ENCODE measurements around the gene ALS2.

ALS2 gene

DNA sequence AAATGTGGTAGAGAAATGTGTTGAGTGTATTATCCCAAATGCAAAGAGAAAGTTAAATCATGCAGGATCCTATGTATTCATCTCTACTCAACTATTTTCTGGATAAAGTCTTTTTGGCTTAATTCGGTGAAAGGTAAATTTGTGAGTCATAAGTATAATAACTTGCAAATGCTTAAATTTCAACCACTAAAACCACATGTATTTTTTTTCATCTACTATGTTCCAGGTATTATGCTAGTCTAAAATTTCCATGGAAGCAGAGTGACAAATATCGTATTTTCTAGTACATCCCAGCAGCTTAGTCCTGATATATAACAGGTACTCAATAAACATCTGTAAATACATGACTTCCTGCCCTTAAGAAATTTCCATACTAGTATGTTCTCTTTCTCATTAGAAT, 6.2 kb downstream of the ALS2 start:
- Histone ChIP-seq H3K23ac (ENCODE audit: low read length in 2 of 2) (no peak overlapping the region), H3K4me3 (ENCODE audit: insufficient read depth in 1 of 2, low read depth in 1 of 2, low read length in 2 of 2) (no peak overlapping the region), H3K14ac (ENCODE audit: low read length in 2 of 2) (no peak overlapping the region), H3K9ac (ENCODE audit: low read length) (no peak overlapping the region), H3K18ac (ENCODE audit: low read depth in 1 of 2, low read length in 2 of 2) (no peak overlapping the region), H3K36me3 (ENCODE audit: control insufficient read depth in 1 of 2, insufficient read depth in 2 of 2, low read depth in 1 of 2, low read length in 2 of 2) (peaks cover 0 to 3% of the 10 kb centered on the region in 2 experiments), H3K4ac (ENCODE audit: low read depth in 1 of 2, low read length in 2 of 2) (no peak overlapping the region), H2BK15ac (ENCODE audit: low read depth, poor library complexity, severe bottlenecking) (no peak overlapping the region), H2BK5ac (ENCODE audit: low read depth, low read length, poor library complexity, severe bottlenecking) (no peak overlapping the region), H3K27me3 (ENCODE audit: control insufficient read depth in 1 of 2, insufficient read depth in 1 of 2, low read length in 2 of 2) (no peaks in the 10 kb centered on the region), H2BK12ac (ENCODE audit: low read length in 2 of 2) (no peak overlapping the region), H2AK5ac (ENCODE audit: low read length, severe bottlenecking) (no peak overlapping the region), H3K4me1 (ENCODE audit: control insufficient read depth, insufficient read depth, low read depth, low read length) (peaks cover 2% of the 10 kb centered on the region), H3K27ac (ENCODE audit: low read length, poor library complexity, severe bottlenecking) (no peak overlapping the region), H2BK120ac (ENCODE audit: low read depth, low read length) (no peak overlapping the region), H3K9me3 (ENCODE audit: control insufficient read depth, low read length) (no peaks in the 10 kb centered on the region), H4K8ac (ENCODE audit: low read length) (no peak overlapping the region), H3K4me2 (ENCODE audit: low read length, poor library complexity, severe bottlenecking) (no peak overlapping the region), H4K91ac (ENCODE audit: low read length) (no peak overlapping the region), H3K79me1 (replicated peaks; ENCODE audit: low read length, poor library complexity, severe bottlenecking) (peaks cover 9% of the 10 kb centered on the region), H2AFZ (ENCODE audit: low read depth, low read length) (no peak overlapping the region)
- no peak for DNase-seq
- no CpG with 5 or more reads among the region's 2 CpGs for WGBS

DNA sequence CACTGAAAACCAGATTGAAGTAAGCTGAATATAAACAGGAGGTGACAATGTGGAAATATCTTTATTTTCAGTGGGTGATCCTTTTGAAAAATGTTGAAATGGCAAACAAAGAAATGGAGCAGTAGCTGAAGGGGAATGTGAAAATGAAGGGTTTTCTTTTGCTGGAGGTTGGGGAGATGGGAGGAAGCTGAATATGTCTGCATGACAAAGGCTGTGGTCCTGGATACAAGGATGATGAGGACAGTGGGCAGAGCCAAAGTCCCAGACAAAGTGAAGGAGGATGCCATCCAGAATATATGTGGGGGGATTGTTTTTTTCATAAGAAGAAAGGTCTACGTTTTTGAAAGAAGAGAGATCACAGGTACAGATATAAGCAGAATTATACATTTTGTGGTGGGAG, 6.7 kb downstream of the ALS2 start:
- DNase-seq: no peak
- no peak overlapping the region for H4K91ac ChIP-seq (ENCODE audit: low read length)
- 100% methylated on average over 1 of the region's 1 CpG for WGBS

DNA sequence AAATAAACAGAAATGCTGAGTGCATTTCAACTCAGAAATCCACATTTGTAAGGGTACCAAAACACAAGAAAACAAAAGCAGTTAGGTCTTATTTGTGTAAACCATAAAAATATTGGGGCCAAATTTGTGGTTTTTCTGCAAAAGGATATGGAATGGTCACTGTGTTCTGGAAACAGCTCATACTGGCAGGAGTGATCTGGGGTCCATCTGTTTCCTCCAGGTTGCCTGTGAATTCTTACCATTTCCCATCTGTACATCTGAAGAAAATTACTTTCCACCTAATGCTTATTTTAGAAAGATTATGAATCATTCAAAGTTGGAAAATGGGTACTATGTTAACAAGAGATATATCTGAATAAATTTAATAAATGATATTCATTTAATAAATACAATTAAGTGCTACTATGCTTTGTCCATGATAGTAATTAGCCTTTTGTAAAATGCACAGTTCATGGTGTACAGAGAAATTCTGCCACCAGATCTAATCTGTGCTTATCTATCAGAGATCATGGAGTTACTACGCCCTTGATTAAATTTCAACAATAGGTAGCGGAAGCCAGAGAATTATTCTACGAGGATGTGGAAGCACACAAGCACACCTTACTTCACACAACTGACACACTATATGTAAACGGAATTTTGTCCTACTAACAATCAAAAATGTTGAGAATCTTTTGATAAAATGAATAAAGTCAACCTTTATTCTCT, 10.9 kb downstream of the ALS2 start:
- H2BK5ac ChIP-seq (ENCODE audit: low read depth, low read length, poor library complexity, severe bottlenecking): no peak overlapping the region
- no peak overlapping the region for H3K23ac ChIP-seq (ENCODE audit: low read length in 2 of 2)
- H2AK5ac ChIP-seq (ENCODE audit: low read length, severe bottlenecking): no peak overlapping the region
- DNase-seq: no peak
- H3K18ac ChIP-seq (ENCODE audit: low read depth in 1 of 2, low read length in 2 of 2): no peak overlapping the region
- WGBS: 94% methylated on average over 3 of the region's 4 CpGs
- H3K4ac ChIP-seq (ENCODE audit: low read depth in 1 of 2, low read length in 2 of 2): no peak overlapping the region
- no peak overlapping the region for H4K8ac ChIP-seq (ENCODE audit: low read length)
- H3K9me3 ChIP-seq (ENCODE audit: control insufficient read depth, low read length): no peaks in the 10 kb centered on the region
- no peak overlapping the region for H2BK120ac ChIP-seq (ENCODE audit: low read depth, low read length)
- H3K4me3 ChIP-seq (ENCODE audit: insufficient read depth in 1 of 2, low read depth in 1 of 2, low read length in 2 of 2): no peak overlapping the region
- no peak overlapping the region for H2AFZ ChIP-seq (ENCODE audit: low read depth, low read length)
- peaks cover 7 to 23% of the 10 kb centered on the region in 2 experiments for H3K36me3 ChIP-seq (ENCODE audit: control insufficient read depth in 1 of 2, insufficient read depth in 2 of 2, low read depth in 1 of 2, low read length in 2 of 2)
- H3K27me3 ChIP-seq (ENCODE audit: control insufficient read depth in 1 of 2, insufficient read depth in 1 of 2, low read length in 2 of 2): no peaks in the 10 kb centered on the region
- H3K79me1 ChIP-seq (replicated peaks; ENCODE audit: low read length, poor library complexity, severe bottlenecking): peaks cover 14% of the 10 kb centered on the region
- H2BK15ac ChIP-seq (ENCODE audit: low read depth, poor library complexity, severe bottlenecking): no peak overlapping the region
- H3K27ac ChIP-seq (ENCODE audit: low read length, poor library complexity, severe bottlenecking): no peak overlapping the region
- no peaks in the 10 kb centered on the region for H3K4me1 ChIP-seq (ENCODE audit: control insufficient read depth, insufficient read depth, low read depth, low read length)
- no peak overlapping the region for H3K14ac ChIP-seq (ENCODE audit: low read length in 2 of 2)
- H3K9ac ChIP-seq (ENCODE audit: low read length): no peak overlapping the region
- H2BK12ac ChIP-seq (ENCODE audit: low read length in 2 of 2): no peak overlapping the region
- H4K91ac ChIP-seq (ENCODE audit: low read length): no peak overlapping the region
- H3K4me2 ChIP-seq (ENCODE audit: low read length, poor library complexity, severe bottlenecking): no peak overlapping the region

More for the DNA sequence above, 6.7 kb downstream of the ALS2 start:
- Histone ChIP-seq H3K9me3 (ENCODE audit: control insufficient read depth, low read length) (no peaks in the 10 kb centered on the region), H3K27ac (ENCODE audit: low read length, poor library complexity, severe bottlenecking) (no peak overlapping the region), H2BK12ac (ENCODE audit: low read length in 2 of 2) (no peak overlapping the region), H3K23ac (ENCODE audit: low read length in 2 of 2) (no peak overlapping the region), H2BK120ac (ENCODE audit: low read depth, low read length) (no peak overlapping the region), H3K27me3 (ENCODE audit: control insufficient read depth in 1 of 2, insufficient read depth in 1 of 2, low read length in 2 of 2) (no peaks in the 10 kb centered on the region), H4K8ac (ENCODE audit: low read length) (no peak overlapping the region), H2AFZ (ENCODE audit: low read depth, low read length) (no peak overlapping the region), H2BK5ac (ENCODE audit: low read depth, low read length, poor library complexity, severe bottlenecking) (no peak overlapping the region), H3K14ac (ENCODE audit: low read length in 2 of 2) (no peak overlapping the region), H3K4me3 (ENCODE audit: insufficient read depth in 1 of 2, low read depth in 1 of 2, low read length in 2 of 2) (no peak overlapping the region), H3K4me2 (ENCODE audit: low read length, poor library complexity, severe bottlenecking) (no peak overlapping the region), H2AK5ac (ENCODE audit: low read length, severe bottlenecking) (no peak overlapping the region), H3K36me3 (ENCODE audit: control insufficient read depth in 1 of 2, insufficient read depth in 2 of 2, low read depth in 1 of 2, low read length in 2 of 2) (peaks cover 0 to 3% of the 10 kb centered on the region in 2 experiments), H2BK15ac (ENCODE audit: low read depth, poor library complexity, severe bottlenecking) (no peak overlapping the region), H3K4ac (ENCODE audit: low read depth in 1 of 2, low read length in 2 of 2) (no peak overlapping the region), H3K18ac (ENCODE audit: low read depth in 1 of 2, low read length in 2 of 2) (no peak overlapping the region), H3K9ac (ENCODE audit: low read length) (no peak overlapping the region), H3K79me1 (replicated peaks; ENCODE audit: low read length, poor library complexity, severe bottlenecking) (peaks cover 9% of the 10 kb centered on the region), H3K4me1 (ENCODE audit: control insufficient read depth, insufficient read depth, low read depth, low read length) (peaks cover 2% of the 10 kb centered on the region)

DNA sequence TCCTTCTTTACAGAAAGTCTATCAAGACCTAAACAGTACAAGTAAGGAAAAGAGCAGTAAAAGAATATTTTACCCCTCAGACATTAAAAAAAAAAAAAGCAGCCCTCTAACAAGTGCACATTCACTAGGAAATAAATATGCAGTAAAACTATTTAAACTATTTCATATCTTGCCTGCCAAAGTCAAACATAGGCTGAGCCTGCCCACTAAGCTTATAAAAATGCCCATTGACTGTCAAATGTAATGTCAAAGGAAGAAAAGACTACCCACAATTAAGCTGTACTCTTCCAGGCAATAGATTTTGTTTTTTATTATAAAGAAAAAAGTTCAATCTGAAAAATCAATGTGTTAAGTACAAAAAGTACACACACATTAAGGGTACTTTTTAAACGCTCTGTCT, 11.8 kb downstream of the ALS2 start:
- Histone ChIP-seq H3K9ac (ENCODE audit: low read length) (no peak overlapping the region), H3K36me3 (ENCODE audit: control insufficient read depth in 1 of 2, insufficient read depth in 2 of 2, low read depth in 1 of 2, low read length in 2 of 2) (peaks cover 7 to 28% of the 10 kb centered on the region in 2 experiments), H3K9me3 (ENCODE audit: control insufficient read depth, low read length) (no peaks in the 10 kb centered on the region), H3K14ac (ENCODE audit: low read length in 2 of 2) (no peak overlapping the region), H4K91ac (ENCODE audit: low read length) (no peak overlapping the region), H3K23ac (ENCODE audit: low read length in 2 of 2) (no peak overlapping the region), H2AK5ac (ENCODE audit: low read length, severe bottlenecking) (no peak overlapping the region), H2BK15ac (ENCODE audit: low read depth, poor library complexity, severe bottlenecking) (no peak overlapping the region), H3K4me1 (ENCODE audit: control insufficient read depth, insufficient read depth, low read depth, low read length) (no peaks in the 10 kb centered on the region), H2BK120ac (ENCODE audit: low read depth, low read length) (no peak overlapping the region), H4K8ac (ENCODE audit: low read length) (no peak overlapping the region), H3K27me3 (ENCODE audit: control insufficient read depth in 1 of 2, insufficient read depth in 1 of 2, low read length in 2 of 2) (no peaks in the 10 kb centered on the region), H3K27ac (ENCODE audit: low read length, poor library complexity, severe bottlenecking) (no peak overlapping the region), H3K4ac (ENCODE audit: low read depth in 1 of 2, low read length in 2 of 2) (no peak overlapping the region), H3K79me1 (replicated peaks; ENCODE audit: low read length, poor library complexity, severe bottlenecking) (peaks cover 14% of the 10 kb centered on the region), H3K4me3 (ENCODE audit: insufficient read depth in 1 of 2, low read depth in 1 of 2, low read length in 2 of 2) (no peak overlapping the region), H2BK5ac (ENCODE audit: low read depth, low read length, poor library complexity, severe bottlenecking) (no peak overlapping the region), H2BK12ac (ENCODE audit: low read length in 2 of 2) (no peak overlapping the region), H3K4me2 (ENCODE audit: low read length, poor library complexity, severe bottlenecking) (no peak overlapping the region), H2AFZ (ENCODE audit: low read depth, low read length) (no peak overlapping the region), H3K18ac (ENCODE audit: low read depth in 1 of 2, low read length in 2 of 2) (no peak overlapping the region)
- no CpG with 5 or more reads among the region's 1 CpG for WGBS
- DNase-seq: no peak

Data from mesenchymal stem cell (in vitro differentiated cells and primary cell).